Stimulated activated CD4-positive, alpha-beta T cell treated with anti-CD3 and anti-CD28 coated beads, Interleukin-12 subunit alpha, Interleukin-12 subunit beta, amount 100 ng/mL, for 48 hours (primary cell): ENCODE data around the gene CBFA2T2.
A peak's percentile ranks its signal among the peaks of the same experiment; 100 is the strongest.
"Not testable (repeated sequence)": the region's sequence is repeated elsewhere in the genome, so short reads cannot be mapped to it uniquely, and the experiment has no call there.

Experiments
- DNase-seq, 3 donors: peaks; one replicate each; pipeline ENCODE4 v3.0.0-alpha.2; 2020; ENCODE audit warnings: low read depth in 2 of 3, low spot score in 1 of 3

CBFA2T2 gene

GRCh38 chr20:33545763-33546162 is 55.9 kb downstream of the CBFA2T2 start:
- no peak for DNase-seq

GRCh38 chr20:33549229-33549999 is 59.5 kb downstream of the CBFA2T2 start:
- DNase-seq = no peak

- DNase-seq = no peak
Measured at GRCh38 chr20:33551778-33552177, 61.9 kb downstream of the CBFA2T2 start.

GRCh38 chr20:33552519-33552918 is 62.6 kb downstream of the CBFA2T2 start:
- DNase-seq = no peak

- DNase-seq = no peak
Measured at GRCh38 chr20:33553516-33553915, 63.6 kb downstream of the CBFA2T2 start.

GRCh38 chr20:33554914-33555420 is 65.1 kb downstream of the CBFA2T2 start:
- DNase-seq = peak in 1 of 3 donors; percentile 38

- no peak for DNase-seq
Measured at GRCh38 chr20:33555755-33556154, 65.9 kb downstream of the CBFA2T2 start.

- no peak for DNase-seq
Measured at GRCh38 chr20:33556246-33556645, 66.3 kb downstream of the CBFA2T2 start.

- no peak for DNase-seq
Measured at GRCh38 chr20:33558348-33559144, 68.7 kb downstream of the CBFA2T2 start.

- no peak for DNase-seq
Measured at GRCh38 chr20:33559212-33559611, 69.3 kb downstream of the CBFA2T2 start.

- no peak for DNase-seq
Measured at GRCh38 chr20:33560026-33560425, 70.1 kb downstream of the CBFA2T2 start.

- DNase-seq = not testable (repeated sequence)
Measured at GRCh38 chr20:33561053-33561452, 71.2 kb downstream of the CBFA2T2 start.

GRCh38 chr20:33561692-33562601 is 72.1 kb downstream of the CBFA2T2 start:
- no peak for DNase-seq

- DNase-seq = no peak
Measured at GRCh38 chr20:33563788-33564187, 73.9 kb downstream of the CBFA2T2 start.

GRCh38 chr20:33566781-33567603 is 77.1 kb downstream of the CBFA2T2 start:
- DNase-seq = no peak

- no peak for DNase-seq
Measured at GRCh38 chr20:33567949-33568348, 78.1 kb downstream of the CBFA2T2 start.

GRCh38 chr20:33568378-33568777 is 78.5 kb downstream of the CBFA2T2 start:
- DNase-seq = no peak

GRCh38 chr20:33568868-33569801 is 79.2 kb downstream of the CBFA2T2 start:
- DNase-seq = no peak

GRCh38 chr20:33569802-33570391 is 80.0 kb downstream of the CBFA2T2 start:
- no peak for DNase-seq
